Measurements from ENCODE around the gene GRIK3.

GRIK3 gene

GRCh38 chr1:36858981-36859380 is 175.3 kb downstream of the GRIK3 start:
- no peak for FAIRE-seq
- DNase-seq (ENCODE audit: low spot score) = no peak

DNA sequence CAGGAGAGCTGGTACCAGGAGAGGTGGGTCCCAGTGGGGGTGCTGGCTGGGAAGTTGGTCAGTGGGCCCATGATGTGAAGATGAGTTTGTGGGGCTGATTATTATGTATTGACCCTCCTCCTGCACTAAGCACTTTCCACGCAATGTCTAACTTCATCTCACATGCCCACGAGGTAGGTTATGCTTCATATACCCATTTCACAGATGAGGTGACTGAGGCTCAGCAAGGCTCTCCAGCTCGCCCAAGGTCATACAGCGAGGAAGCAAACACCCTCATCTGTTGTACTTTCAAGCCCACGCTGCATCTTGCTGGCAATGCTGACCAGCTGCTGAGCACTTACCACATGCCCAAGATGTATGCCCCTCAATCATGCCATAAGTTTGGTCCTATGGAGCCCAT is 175.8 kb downstream of the GRIK3 start:
- DNase-seq (ENCODE audit: low spot score) (no peak), FAIRE-seq (no peak)

DNA sequence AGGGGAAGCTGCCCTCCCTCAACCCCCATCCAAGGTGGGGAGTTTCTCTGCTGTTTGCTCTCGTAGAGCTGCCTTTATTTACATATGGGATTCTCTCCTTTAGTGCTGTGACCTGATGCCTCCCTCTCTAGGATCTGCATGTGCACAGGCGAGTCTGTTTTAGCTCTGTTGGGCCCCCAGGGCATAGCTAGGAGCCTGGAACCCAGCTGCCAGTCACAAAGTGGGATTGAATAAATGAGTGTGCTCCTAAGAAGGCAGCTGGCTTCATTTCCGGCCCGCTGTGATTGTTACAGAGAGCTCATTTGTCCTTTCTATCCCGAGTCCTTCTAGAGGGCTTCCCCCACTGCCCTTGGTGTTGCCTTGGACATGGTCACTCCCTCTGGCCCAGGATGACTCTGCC is 176.6 kb downstream of the GRIK3 start:
- no peak for DNase-seq (ENCODE audit: low spot score)
- no peak for FAIRE-seq

DNA sequence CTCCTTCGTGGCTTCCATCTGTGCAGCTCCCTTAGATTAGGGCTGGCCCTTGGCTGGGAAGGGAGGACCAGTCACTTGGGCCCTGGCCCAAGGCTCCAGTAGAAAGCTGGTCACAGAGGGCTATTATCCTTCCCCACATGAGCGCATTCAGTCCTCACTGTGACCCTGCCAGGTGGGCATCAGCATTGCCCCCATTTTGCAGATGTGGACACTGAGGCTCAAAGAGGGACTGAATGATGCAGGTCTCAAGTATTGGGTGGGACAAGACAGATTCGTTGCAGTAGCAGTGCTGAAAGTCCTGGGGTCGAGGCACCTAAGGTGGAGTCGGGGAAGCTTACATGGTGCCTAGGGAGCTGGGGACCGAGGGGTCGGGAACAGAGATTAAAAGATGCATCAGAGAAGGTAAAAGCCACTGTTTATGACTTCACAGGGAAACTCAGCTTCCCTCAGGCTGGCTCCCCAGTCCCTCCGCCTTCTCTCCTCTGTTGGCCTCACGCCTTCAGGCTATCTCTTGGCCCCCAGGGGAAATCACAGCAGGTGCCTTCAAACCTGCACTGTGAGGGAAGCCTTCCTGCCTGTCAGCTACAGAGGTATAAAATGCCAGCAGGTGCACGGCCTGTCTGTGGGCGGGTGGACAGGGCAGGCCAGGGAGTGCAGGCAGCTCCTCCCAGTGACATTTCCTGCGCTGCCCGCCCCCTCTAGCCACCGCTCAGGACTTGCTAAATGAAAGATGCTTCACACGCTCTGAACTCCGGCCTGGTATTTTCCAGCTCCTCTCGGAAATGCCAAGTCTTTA is 178.4 kb downstream of the GRIK3 start:
- no peak for DNase-seq (ENCODE audit: low spot score)
- no peak for FAIRE-seq

DNA sequence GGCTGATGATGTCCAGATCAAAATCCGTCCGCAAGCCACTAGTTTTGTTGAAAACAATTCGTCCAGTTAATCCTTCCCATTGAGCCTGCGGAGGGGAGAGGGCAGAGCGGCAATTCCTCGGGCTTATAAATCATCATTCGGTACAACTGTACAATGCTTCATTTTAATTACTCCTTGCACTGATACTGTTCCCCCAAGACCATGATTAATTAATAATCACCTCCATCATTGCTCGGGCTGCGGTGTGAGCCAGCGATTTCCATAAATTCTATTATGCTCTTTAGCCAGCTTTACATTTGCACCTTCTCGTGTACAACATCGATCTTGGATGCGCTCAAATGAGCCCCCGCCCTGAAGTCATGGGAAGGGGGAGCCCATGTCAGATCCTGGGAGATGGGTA is 180.7 kb downstream of the GRIK3 start:
- FAIRE-seq (no peak), DNase-seq (ENCODE audit: low spot score) (no peak)

DNA sequence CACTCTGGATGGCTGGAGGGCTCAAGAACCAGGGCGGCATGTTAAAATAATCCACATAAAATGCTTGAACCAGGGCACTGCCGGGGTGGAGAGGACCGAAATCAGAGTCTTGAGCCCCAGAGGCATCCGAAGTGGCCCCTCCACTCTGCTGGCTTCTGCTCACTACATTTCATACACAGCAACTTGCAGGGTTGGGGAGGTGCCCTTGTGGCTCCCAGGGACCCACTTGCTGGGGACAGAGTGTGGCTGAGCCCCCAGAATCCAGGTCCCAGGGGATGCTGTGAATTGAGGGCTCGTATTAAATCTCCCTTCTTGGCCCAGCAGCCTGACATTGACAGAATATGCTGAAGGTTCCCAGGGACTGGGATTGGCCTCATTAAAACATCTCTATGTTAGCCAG is 181.7 kb downstream of the GRIK3 start:
- FAIRE-seq (no peak), DNase-seq (ENCODE audit: low spot score) (no peak)

- no peak for DNase-seq (ENCODE audit: low spot score)
- FAIRE-seq = no peak
Measured at GRCh38 chr1:36851595-36851994, 182.7 kb downstream of the GRIK3 start.

- DNase-seq (ENCODE audit: low spot score) (no peak), FAIRE-seq (no peak)
Measured at GRCh38 chr1:36851087-36851486, 183.2 kb downstream of the GRIK3 start.

DNA sequence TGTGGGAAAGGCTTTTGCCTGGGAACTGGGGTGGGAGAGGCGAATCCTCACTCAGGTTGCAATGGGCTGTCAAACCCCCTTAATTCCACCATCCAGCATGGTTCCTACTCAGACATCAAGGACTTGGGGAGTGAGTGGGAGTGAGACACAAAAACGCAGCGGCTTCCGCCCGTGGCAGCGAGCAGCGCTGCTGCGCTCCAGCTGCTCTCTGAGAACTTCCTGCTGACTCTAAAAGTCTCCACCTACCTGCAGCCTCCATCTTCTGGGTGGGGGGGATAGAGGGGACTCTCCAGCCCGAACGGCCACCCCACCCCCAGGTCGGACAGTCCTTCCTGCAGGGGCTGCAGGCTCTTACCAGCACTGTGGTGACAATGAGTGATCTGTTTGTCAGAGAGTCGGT is 184.4 kb downstream of the GRIK3 start:
- FAIRE-seq (no peak), DNase-seq (ENCODE audit: low spot score) (no peak)

GRCh38 chr1:36847761-36848160 is 186.6 kb downstream of the GRIK3 start:
- FAIRE-seq (no peak), DNase-seq (ENCODE audit: low spot score) (no peak)

DNA sequence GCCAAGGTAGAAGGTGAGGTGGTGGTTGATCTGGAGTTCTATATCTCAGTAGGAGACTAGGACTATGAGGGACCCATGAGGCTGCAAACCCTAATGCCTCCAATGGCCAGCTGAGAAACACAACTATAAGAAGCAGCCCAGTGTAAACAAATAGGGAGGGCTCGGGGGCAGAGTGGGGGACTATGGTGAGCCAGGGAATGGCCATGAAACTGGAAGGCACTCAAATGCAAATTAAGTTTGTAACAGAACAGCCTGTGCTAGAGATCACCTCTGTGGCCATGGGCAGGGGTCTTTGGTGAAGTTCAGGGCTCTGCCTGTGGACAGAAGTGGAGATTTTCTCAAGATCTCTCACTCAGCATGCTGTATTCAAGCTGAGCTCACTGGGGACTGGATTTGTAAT is 187.1 kb downstream of the GRIK3 start:
- FAIRE-seq = no peak
- no peak for DNase-seq (ENCODE audit: low spot score)

DNA sequence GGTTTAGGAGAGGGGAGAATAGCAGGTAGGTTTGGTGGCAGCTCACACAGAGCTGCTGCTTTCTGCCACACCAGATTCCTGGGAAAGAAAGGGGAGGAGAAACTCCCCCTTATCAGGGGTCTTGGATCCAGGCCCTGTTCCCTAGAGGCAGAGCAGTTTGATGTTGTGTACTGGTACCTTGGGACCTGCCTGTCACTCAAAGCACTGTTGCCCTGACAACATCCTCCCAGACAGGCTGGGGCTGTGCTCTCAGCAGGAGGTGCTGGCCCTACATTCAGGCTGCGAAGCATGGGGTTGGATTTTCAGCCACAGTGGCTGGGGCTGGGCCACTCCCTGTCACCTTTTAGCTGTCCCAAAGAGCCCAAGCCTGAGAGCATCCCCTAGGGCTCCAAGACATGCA is 188.0 kb downstream of the GRIK3 start:
- FAIRE-seq (no peak), DNase-seq (ENCODE audit: low spot score) (no peak)

DNA sequence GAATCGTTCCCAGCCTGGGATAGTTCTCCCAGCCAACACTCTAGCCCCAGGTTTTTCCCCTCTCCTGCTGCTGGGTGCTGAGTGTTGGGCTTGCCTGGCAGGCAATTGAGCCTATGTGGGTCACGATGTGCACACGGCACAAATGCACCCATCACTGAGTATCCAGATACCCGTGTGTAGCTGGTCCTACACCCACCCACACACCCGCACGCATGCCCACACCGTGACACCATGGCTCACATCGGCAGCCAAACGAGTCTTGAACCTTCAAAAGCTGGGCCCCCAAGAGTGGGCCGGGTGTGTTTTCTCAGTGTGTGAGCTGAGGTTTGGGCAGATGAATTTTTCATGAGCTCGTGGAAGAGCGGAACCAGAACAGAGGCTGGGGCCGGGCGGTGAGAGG is 188.5 kb downstream of the GRIK3 start:
- FAIRE-seq (no peak), DNase-seq (ENCODE audit: low spot score) (no peak)

GRCh38 chr1:36844917-36845316 is 189.4 kb downstream of the GRIK3 start:
- no peak for FAIRE-seq
- DNase-seq (ENCODE audit: low spot score) = no peak

- DNase-seq (ENCODE audit: low spot score) (no peak), FAIRE-seq (no peak)
Measured at GRCh38 chr1:36843906-36844610, 190.3 kb downstream of the GRIK3 start.

DNA sequence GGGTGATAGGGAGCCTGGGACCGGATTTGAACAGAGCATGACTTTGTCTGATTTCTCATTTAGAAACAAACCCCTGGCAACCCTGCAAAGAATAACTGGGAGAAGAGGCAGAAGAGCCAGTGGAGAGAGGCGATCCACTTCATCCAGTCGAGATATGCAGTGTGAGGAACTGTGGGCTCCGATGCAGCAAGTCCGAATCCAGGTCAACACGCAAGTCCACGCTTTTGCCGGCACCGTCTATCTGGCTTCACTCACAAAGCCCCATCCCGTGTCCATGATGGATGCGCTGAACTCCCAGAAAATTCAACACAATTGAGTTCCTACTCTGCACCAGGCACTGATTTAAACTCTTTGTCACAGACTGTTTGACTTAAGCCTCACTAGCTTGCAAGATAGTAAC is 191.3 kb downstream of the GRIK3 start:
- DNase-seq (ENCODE audit: low spot score) (no peak), FAIRE-seq (no peak)

- FAIRE-seq = no peak
- no peak for DNase-seq (ENCODE audit: low spot score)
Measured at GRCh38 chr1:36842448-36842847, 191.9 kb downstream of the GRIK3 start.

DNA sequence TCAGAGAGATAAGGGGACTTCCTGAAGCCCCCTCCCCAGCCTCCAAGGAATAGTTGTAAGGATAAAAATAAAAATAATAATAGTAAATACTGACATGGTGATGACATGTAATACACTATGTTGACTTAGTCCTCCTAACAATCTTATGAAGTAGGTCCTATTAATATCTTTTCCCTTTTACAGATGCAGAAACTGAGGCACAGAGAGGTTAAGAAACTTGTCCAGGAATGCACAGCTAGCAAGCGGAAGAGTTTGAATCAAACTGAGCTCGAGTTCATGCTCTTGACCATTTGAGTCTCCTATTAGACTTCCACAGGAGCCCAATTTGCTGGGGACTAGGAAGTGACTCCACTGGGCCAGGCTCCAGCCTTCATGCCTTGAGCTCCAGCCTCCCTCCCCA is 194.8 kb downstream of the GRIK3 start:
- no peak for DNase-seq (ENCODE audit: low spot score)

GRCh38 chr1:36838888-36839287 is 195.4 kb downstream of the GRIK3 start:
- FAIRE-seq (no peak), DNase-seq (ENCODE audit: low spot score) (no peak)

More for the DNA sequence above, 194.8 kb downstream of the GRIK3 start:
- FAIRE-seq = no peak

GRCh38 chr1:36836916-36837315 is 197.4 kb downstream of the GRIK3 start:
- no peak for DNase-seq (ENCODE audit: low spot score)
- no peak for FAIRE-seq

- no peak for DNase-seq (ENCODE audit: low spot score)
- no peak for FAIRE-seq
Measured at GRCh38 chr1:36836196-36836883, 198.0 kb downstream of the GRIK3 start.

DNA sequence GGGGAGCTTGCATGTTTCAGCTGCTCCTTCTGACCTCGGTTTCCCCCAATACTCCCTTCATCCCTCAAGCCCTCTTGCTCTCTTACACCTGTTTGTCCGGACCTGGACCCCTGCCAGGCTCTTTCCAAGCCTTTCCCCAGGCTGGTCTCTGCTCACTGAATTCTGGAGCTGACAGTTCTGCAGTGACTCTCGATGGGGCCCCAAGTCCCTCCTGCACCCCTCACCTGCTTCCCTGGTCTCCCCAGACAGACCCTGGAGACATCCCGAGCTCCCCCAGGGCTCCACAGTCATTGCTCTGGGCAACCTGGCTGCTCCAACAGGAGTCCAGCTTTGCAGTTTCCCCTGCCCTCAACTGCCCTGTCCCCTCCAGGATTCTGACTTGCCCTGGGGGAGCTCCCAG is 198.6 kb downstream of the GRIK3 start:
- FAIRE-seq = no peak
- no peak for DNase-seq (ENCODE audit: low spot score)

Measured in RCC 7860 (cell line).